NB4 (cell line): Measurements from ENCODE around the gene GOLGA8J.
"Not testable (repeated sequence)": the region's sequence is repeated elsewhere in the genome, so short reads cannot be mapped to it uniquely, and the experiment has no call there.

Experiments used
- DNase-seq: peaks from one replicate; pipeline ENCODE4 v3.0.0; 2010; ENCODE audit warnings: low read depth
- H3K4me3 ChIP-seq: one replicate; pipeline ENCODE4 v1.5.1; 2011; ENCODE audit warnings: mild to moderate bottlenecking, low read depth, low read length, moderate library complexity
- MYC ChIP-seq: IDR thresholded peaks from 2 replicates; pipeline ENCODE4 v1.6.1; 2011; ENCODE audit warnings: low read depth, low read length
- POLR2A ChIP-seq: IDR thresholded peaks from 2 replicates; pipeline ENCODE4 v1.6.1; 2011; ENCODE audit warnings: mild to moderate bottlenecking; ENCODE audit not compliant: insufficient read length; ENCODE audit errors: extremely low read depth
- TF ChIP-seq, protein P1 (sequence below): IDR thresholded peaks from one replicate; pipeline ENCODE4 v1.5.1; 2012; ENCODE audit warnings: low read depth, low read length
- TF ChIP-seq, protein P2 (sequence below): IDR thresholded peaks from 2 replicates; pipeline ENCODE4 v1.6.1; 2011; ENCODE audit warnings: low read depth, low read length

The GOLGA8J gene

GRCh38 chr15:30042556-30042955, 40.2 kb upstream of the GOLGA8J start:
- no peak overlapping the region for H3K4me3 ChIP-seq
- DNase-seq: no peak
- TF ChIP-seq, protein P1, sequence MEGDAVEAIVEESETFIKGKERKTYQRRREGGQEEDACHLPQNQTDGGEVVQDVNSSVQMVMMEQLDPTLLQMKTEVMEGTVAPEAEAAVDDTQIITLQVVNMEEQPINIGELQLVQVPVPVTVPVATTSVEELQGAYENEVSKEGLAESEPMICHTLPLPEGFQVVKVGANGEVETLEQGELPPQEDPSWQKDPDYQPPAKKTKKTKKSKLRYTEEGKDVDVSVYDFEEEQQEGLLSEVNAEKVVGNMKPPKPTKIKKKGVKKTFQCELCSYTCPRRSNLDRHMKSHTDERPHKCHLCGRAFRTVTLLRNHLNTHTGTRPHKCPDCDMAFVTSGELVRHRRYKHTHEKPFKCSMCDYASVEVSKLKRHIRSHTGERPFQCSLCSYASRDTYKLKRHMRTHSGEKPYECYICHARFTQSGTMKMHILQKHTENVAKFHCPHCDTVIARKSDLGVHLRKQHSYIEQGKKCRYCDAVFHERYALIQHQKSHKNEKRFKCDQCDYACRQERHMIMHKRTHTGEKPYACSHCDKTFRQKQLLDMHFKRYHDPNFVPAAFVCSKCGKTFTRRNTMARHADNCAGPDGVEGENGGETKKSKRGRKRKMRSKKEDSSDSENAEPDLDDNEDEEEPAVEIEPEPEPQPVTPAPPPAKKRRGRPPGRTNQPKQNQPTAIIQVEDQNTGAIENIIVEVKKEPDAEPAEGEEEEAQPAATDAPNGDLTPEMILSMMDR: no peak
- no peak for TF ChIP-seq MYC
- TF ChIP-seq POLR2A: no peak
- TF ChIP-seq, protein P2, sequence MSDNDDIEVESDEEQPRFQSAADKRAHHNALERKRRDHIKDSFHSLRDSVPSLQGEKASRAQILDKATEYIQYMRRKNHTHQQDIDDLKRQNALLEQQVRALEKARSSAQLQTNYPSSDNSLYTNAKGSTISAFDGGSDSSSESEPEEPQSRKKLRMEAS: no peak

- DNase-seq: no peak
Observed at GRCh38 chr15:30043211-30043655, 39.5 kb upstream of the GOLGA8J start.

DNA sequence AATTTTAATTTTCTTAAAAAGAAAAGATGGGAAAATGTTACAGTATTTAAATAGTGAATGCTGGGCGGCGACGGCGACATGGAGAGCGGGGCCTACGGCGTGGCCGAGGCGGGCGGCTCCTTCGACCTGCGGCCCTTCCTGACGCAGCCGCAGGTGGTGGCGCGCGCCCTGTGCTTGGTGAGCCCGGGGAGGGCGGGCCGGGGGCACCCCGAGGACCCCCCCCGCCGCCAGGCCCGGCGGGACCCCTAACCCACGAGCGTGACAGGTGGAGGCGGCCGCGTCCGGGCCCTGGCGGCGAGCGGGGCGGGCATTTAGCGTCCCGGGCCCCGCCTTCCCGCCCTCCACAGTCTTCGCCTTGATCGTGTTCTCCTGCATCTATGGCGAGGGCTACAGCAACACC, 38.4 kb upstream of the GOLGA8J start:
- TF ChIP-seq, protein P1: no peak
- no peak for TF ChIP-seq POLR2A
- TF ChIP-seq, protein P2: no peak
- no peak for TF ChIP-seq MYC
- H3K4me3 ChIP-seq: no peak overlapping the region
- DNase-seq: no peak

More at GRCh38 chr15:30043211-30043655, 39.5 kb upstream of the GOLGA8J start:
- TF ChIP-seq, protein P2: no peak
- TF ChIP-seq POLR2A (no peak), MYC (no peak)
- TF ChIP-seq, protein P1: no peak
- H3K4me3 ChIP-seq: no peak overlapping the region

DNA sequence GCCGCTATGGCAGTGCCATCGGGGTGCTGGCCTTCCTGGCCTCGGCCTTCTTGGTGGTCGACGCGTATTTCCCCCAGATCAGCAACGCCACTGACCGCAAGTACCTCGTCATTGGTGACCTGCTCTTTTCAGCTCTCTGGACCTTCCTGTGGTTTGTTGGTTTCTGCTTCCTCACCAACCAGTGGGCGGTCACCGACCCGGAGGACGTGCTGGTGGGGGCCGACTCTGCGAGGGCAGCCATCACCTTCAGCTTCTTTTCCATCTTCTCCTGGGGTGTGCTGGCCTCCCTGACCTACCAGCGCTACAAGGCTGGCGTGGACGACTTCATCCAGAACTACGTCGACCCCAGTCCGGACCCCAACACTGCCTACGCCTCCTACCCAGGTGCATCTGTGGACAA, 37.9 kb upstream of the GOLGA8J start:
- H3K4me3 ChIP-seq, DNase-seq: not testable (repeated sequence)

GRCh38 chr15:30045248-30046041, 37.3 kb upstream of the GOLGA8J start:
- not testable (repeated sequence) for DNase-seq, H3K4me3 ChIP-seq

GRCh38 chr15:30046430-30046829, 36.3 kb upstream of the GOLGA8J start:
- H3K4me3 ChIP-seq: no peak overlapping the region
- DNase-seq: no peak
- TF ChIP-seq POLR2A: no peak
- TF ChIP-seq, protein P1: no peak
- TF ChIP-seq, protein P2: no peak
- TF ChIP-seq MYC: no peak

DNA sequence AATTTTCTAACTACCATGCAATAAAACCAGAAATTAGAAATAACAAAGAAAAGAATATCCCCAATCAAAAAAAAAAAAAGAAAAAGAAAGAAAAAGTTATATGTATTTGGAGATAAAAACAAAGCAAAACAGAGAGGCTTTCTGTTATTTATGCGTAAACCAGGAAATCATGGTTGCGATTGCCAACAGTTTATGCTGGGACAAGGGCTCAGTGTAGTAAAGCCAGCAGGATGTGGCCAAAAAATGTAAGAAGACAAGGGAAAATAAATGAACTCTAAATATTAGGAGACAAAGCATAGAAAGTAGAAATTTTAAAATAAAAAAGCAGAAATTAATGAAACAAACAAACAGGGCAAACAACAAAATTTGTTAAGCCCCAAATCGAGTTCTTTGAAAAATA, 27.2 kb upstream of the GOLGA8J start:
- TF ChIP-seq MYC (no peak), POLR2A (no peak)
- TF ChIP-seq, protein P2: no peak
- TF ChIP-seq, protein P1: no peak
- no peak for DNase-seq
- no peak overlapping the region for H3K4me3 ChIP-seq
